AG10803 (cell line): ENCODE data around the gene PKNOX2.

Experiments used
- DNase-seq: peaks from one replicate; pipeline ENCODE4 v3.0.0; 2010; ENCODE audit warnings: low read depth
- H3K4me3 ChIP-seq: 2 replicates; pipeline ENCODE4 v1.5.1; 2011; ENCODE audit warnings: mild to moderate bottlenecking, low read length, control low read depth
- CTCF ChIP-seq: conservative IDR thresholded peaks from 2 replicates; pipeline ENCODE4 v1.5.1; 2011; ENCODE audit warnings: mild to moderate bottlenecking, low read length, control low read depth, inconsistent platforms

PKNOX2 gene

DNA sequence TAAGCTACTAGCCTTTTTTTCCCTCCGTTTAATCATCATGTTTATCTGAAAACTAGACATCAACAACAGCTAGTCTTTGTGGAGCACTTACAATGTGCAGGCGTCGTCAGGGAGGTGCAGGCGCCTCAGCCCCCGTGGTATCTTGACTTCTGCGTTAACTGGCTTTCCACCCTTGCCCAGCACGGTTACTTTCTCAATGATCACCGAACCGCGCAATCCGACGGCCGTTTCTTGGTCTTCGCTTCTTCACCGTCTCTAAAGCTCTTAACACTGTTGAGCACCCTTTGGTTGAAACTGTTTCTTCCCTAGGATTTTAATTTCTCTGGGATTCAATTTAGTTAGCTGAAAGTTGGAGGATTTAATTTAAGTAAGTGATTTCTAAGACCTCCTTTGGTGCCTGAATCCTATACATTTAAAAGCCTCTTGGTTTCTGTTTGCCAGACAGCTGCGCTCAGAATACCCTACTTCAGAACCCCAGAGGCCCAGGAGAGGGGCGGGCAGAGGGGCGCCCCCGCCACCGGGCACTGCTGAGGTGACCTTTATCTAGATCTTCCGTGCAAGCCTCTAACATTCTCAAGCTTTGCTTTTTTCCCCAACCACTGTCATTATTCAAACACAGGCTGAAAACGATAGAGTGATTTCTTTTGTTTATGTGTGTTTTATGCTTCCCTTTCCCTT is 35.1 kb upstream of the PKNOX2 start:
- no peak for DNase-seq
- no peak overlapping the region for H3K4me3 ChIP-seq
- TF ChIP-seq CTCF: no peak

DNA sequence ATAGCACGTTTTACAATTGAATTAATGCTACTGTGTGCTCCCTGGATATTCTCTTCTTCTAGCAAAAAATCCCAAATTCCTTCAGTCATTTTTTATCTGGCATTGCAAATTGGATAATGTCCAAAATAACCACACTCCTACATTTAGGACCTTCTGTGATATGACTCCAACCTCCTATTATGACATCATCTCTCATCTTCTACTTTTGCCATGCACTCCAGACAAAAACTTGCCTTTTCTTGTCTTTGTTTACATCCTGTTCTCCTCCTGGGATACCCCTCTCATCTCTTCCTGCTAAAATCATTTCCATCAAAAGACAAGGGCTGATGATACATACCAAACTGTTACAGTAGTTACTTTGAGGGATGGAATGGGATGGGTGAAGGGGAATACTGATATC is 32.5 kb upstream of the PKNOX2 start:
- H3K4me3 ChIP-seq: no peak overlapping the region
- TF ChIP-seq CTCF: no peak
- no peak for DNase-seq

GRCh38 chr11:125132596-125132995 is 32.0 kb upstream of the PKNOX2 start:
- H3K4me3 ChIP-seq: no peak overlapping the region
- no peak for DNase-seq
- no peak for TF ChIP-seq CTCF

DNA sequence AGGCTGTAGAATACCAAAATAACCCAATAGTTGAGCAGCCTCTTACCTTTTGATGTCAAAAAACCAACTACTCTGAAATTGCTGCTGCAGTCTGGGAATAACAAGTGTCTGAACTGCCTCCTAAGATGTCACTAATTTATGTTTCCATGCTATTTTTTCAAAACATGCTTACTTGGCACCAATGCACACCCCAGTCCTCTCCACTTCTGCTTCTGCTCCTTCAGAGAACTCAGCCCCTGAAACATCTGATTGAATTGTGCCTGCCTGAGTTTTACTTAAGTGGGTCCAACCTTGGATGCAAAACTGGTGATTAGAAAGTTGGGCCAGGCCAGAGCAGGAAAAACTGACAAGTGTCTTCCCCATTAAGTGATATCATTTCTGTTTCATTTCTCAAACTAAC is 28.6 kb upstream of the PKNOX2 start:
- no peak overlapping the region for H3K4me3 ChIP-seq
- DNase-seq: no peak
- no peak for TF ChIP-seq CTCF

DNA sequence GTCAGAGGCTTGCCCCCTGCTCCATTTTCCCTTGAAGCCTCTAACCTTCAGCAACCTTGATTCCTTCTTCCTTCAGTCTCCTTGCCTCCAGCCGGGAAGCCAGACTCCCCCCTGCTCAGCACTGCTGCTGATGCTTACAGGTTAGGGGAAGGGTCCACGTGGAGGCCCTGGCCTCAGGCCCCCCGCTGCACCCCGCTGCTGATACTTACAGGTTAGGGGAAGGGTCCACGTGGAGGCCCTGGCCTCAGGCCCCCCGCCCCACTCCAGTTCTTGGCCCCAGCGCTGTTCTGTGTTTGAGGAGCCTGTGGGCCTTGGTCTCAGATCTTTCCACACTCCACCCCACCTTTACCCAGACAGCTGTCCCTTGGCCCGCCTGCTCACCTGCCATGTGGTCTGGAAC is 25.6 kb upstream of the PKNOX2 start:
- no peak for TF ChIP-seq CTCF
- no peak overlapping the region for H3K4me3 ChIP-seq
- DNase-seq: no peak

DNA sequence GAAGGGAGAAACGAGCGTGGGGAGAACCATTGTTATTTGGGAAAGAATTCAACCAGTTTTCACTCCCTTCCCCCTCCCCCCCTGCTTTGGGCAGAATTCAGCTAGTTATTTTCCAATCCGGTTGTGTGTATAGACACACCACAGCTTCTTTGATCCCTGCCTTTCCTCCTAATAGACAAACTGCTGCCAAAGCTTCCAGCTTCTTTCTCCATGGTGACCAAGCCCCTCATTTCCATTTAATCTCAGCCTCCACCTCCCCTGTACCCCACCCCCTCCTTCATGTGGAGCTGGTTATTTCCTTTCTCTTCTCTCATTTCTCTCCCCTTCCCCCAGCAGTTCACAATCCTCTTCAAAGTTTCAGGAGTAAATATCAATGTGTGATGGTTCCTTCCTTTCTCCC is 24.8 kb upstream of the PKNOX2 start:
- TF ChIP-seq CTCF: no peak
- no peak for DNase-seq

GRCh38 chr11:125140233-125140632 is 24.3 kb upstream of the PKNOX2 start:
- H3K4me3 ChIP-seq: no peak overlapping the region
- DNase-seq: no peak

More for the DNA sequence above, 24.8 kb upstream of the PKNOX2 start:
- H3K4me3 ChIP-seq: no peak overlapping the region

More at GRCh38 chr11:125140233-125140632, 24.3 kb upstream of the PKNOX2 start:
- no peak for TF ChIP-seq CTCF
